ENCODE data around the gene SHB. TPM values are rescaled to one million over a fixed set of nuclear protein-coding genes. Genes with fewer than 3 reads are reported as not detected.

Gene SHB
- total and polyA plus RNA-seq, 2 of the 8 experiments (the other 6 are each of a cell fraction or from before 2014, with no cell fraction given) = 4.1 to 12.6 TPM

- Histone ChIP-seq H3K4me2 (ENCODE audit: insufficient read depth in 1 of 2, low read depth in 2 of 2, low read length in 2 of 2) (no peak overlapping the region), H3K18ac (ENCODE audit: extremely low read depth, low read length) (no peak overlapping the region), H3K4me1 (replicated peaks in 1 of 4; ENCODE audit: control insufficient read depth in 3 of 4, insufficient read depth in 4 of 4, low read length in 3 of 4) (peaks cover 0 to 6% (median 4%) of the 10 kb centered on the region in 4 experiments; a peak in 6 of 7 replicates), H2BK120ac (replicated peaks; ENCODE audit: low read depth, low read length) (no peak overlapping the region), H2AK5ac (ENCODE audit: low read depth, low read length) (no peak overlapping the region), H2AFZ (ENCODE audit: low read length) (no peak overlapping the region), H3K36me3 (ENCODE audit: control insufficient read depth in 2 of 4, insufficient read depth in 4 of 4, low read length in 3 of 4) (no peaks in the 10 kb centered on the region), H3K79me1 (ENCODE audit: low read depth, low read length) (no peaks in the 10 kb centered on the region), H2BK15ac (ENCODE audit: low read length) (0 out of 2 replicates have a peak overlapping the region, but pooled peaks have one; percentile 48), H3K79me2 (ENCODE audit: control insufficient read depth in 1 of 2, insufficient read depth in 2 of 2, low read length in 2 of 2) (no peaks in the 10 kb centered on the region), H2BK12ac (ENCODE audit: low read depth, low read length) (no peak overlapping the region), H4K20me1 (replicated peaks in 1 of 2; ENCODE audit: control insufficient read depth in 1 of 2, insufficient read depth in 2 of 2, low read length in 2 of 2) (no peaks in the 10 kb centered on the region), H2BK20ac (ENCODE audit: low read length) (no peak overlapping the region), H4K5ac (ENCODE audit: insufficient read length, low read depth, low read length) (no peak overlapping the region), H3K14ac (ENCODE audit: insufficient read length) (no peak overlapping the region), H2BK5ac (ENCODE audit: low read depth, low read length) (no peak overlapping the region), H4K91ac (replicated peaks; ENCODE audit: insufficient read length, low read length) (no peak overlapping the region), H4K8ac (ENCODE audit: extremely low read depth, insufficient read depth, low read length) (no peak overlapping the region), H3K4me3 (ENCODE audit: extremely low read depth in 1 of 4, insufficient read depth in 2 of 4, low read depth in 3 of 4, low read length in 4 of 4) (no peak overlapping the region), H3K23me2 (ENCODE audit: low read depth, low read length) (no peaks in the 10 kb centered on the region), H3K56ac (replicated peaks; ENCODE audit: insufficient read length, low read depth, low read length) (no peak overlapping the region), H3K9ac (replicated peaks in 1 of 4; ENCODE audit: extremely low read depth in 1 of 4, low read depth in 3 of 4, low read length in 3 of 4) (no peak overlapping the region), H3K23ac (ENCODE audit: insufficient read length) (no peak overlapping the region), H3K27ac (ENCODE audit: low read depth, low read length) (no peak overlapping the region), H3K27me3 (replicated peaks in 1 of 4; ENCODE audit: control insufficient read depth in 3 of 4, extremely low read depth in 1 of 4, insufficient read depth in 3 of 4, low read length in 3 of 4) (no peaks in the 10 kb centered on the region; a peak in 1 of 7 replicates), H3K4ac (replicated peaks; ENCODE audit: insufficient read length, low read depth, low read length) (no peak overlapping the region), H3K9me3 (ENCODE audit: insufficient read depth in 2 of 2, low read depth in 1 of 2, low read length in 1 of 2) (no peaks in the 10 kb centered on the region)
- ChIA-PET POLR2A (ENCODE audit: partially characterized antibody) (interaction anchor here (0.7 to 0.8 kb wide), 2 partner anchors 18 to 25 kb away, joined by 3 read pairs; no protein-coding TSS in a partner anchor), CTCF (ENCODE audit: partially characterized antibody) (interaction anchor here (0.6 to 5.8 kb wide), 93 partner anchors 9 to 1829 kb away, joined by 3 to 59 read pairs (median 5); partner anchors contain the start of gene ALDH1B1)
- DNase-seq (ENCODE audit: low read depth in 1 of 2, low spot score in 2 of 2) (peak; percentile 33 to 99), FAIRE-seq (no peak)
- WGBS, 2 experiments (ENCODE audit: extremely low coverage in 1 of 2, insufficient coverage in 1 of 2, insufficient read length in 1 of 2, insufficient replicate concordance in 2 of 2, low coverage in 1 of 2, low lambda C conversion rate in 2 of 2, missing lambda C conversion rate in 1 of 2) = 39% methylated on average over 7 of the region's 7 CpGs; no CpG with 5 or more reads in 1 of the 2 experiments
- TF ChIP-seq HDAC6 (IDR thresholded peaks at IDR 0.05; ENCODE audit: low read depth, low read length) (no peak), TBP (IDR thresholded peaks at IDR 0.05; ENCODE audit: low read depth, low read length) (no peak), SIX5 (IDR thresholded peaks at IDR 0.05; ENCODE audit: low read depth, low read length) (no peak), TCF12 (IDR thresholded peaks at IDR 0.05; ENCODE audit: low read depth, low read length) (peak; percentile 86; the same call in 1 of the 2 replicates), SIN3A (conservative IDR thresholded peaks at IDR 0.05 in 1 of 2, IDR thresholded peaks at IDR 0.05 in 1 of 2; ENCODE audit: low read depth in 1 of 2, low read length in 2 of 2) (no peak), PHF8 (conservative IDR thresholded peaks at IDR 0.05; ENCODE audit: low read depth, low read length) (no peak), JUND (IDR thresholded peaks at IDR 0.05; ENCODE audit: low read length) (no peak), SP1 (IDR thresholded peaks at IDR 0.05; ENCODE audit: low read depth, low read length) (no peak)
- TF ChIP-seq, protein P1, sequence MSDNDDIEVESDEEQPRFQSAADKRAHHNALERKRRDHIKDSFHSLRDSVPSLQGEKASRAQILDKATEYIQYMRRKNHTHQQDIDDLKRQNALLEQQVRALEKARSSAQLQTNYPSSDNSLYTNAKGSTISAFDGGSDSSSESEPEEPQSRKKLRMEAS (IDR thresholded peaks at IDR 0.05) = peak; percentile 17; the same call in 1 of the 2 replicates
- TF ChIP-seq, protein P2, sequence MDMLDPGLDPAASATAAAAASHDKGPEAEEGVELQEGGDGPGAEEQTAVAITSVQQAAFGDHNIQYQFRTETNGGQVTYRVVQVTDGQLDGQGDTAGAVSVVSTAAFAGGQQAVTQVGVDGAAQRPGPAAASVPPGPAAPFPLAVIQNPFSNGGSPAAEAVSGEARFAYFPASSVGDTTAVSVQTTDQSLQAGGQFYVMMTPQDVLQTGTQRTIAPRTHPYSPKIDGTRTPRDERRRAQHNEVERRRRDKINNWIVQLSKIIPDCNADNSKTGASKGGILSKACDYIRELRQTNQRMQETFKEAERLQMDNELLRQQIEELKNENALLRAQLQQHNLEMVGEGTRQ (IDR thresholded peaks at IDR 0.05; ENCODE audit: low read length) = no peak
These were observed 19.2 kb upstream of the SHB start for GRCh38 chr9:38088006-38088925.
